Spleen (tissue), 7 donors: Measurements from ENCODE around the gene USP34.

Source experiments
- POLR2A ChIP-seq, 3 donors: fragments of 450-650 bp; IDR thresholded peaks; one replicate each; pipeline ENCODE4 v1.5.1; 2017; ENCODE audit warnings: antibody characterized with exemption in 3 of 3, mild to moderate bottlenecking in 1 of 3
- POLR2AphosphoS5 ChIP-seq, 3 donors: sonication (generic); formaldehyde crosslinking; IDR thresholded peaks; one replicate each; pipeline ENCODE4 v1.5.1; 2017; ENCODE audit warnings: antibody characterized with exemption in 3 of 3
- TF ChIP-seq, protein P1 (sequence below), 11 experiments: fragments of 200-600 bp in 7 of 11; fragments of 450-650 bp in 4 of 11; sonication (generic) in 4 of 11; IDR thresholded peaks in 8 of 11; conservative IDR thresholded peaks in 3 of 11; 1 replicate in 7 of 11; 2 replicates in 4 of 11; pipeline versions ENCODE4 v1.4.0 to v1.8.0; 2016 to 2021; ENCODE audit warnings: antibody characterized with exemption in 11 of 11, inconsistent platforms in 4 of 11, mild to moderate bottlenecking in 1 of 11
- donor health status: DM: no; HTN: no; CAD: no; lungs with moderate emphysema.
- donor health status: DM: no; HTN: no; CAD: no.
- donor health status: DM: no; HTN: no; CAD: no.

DNA sequence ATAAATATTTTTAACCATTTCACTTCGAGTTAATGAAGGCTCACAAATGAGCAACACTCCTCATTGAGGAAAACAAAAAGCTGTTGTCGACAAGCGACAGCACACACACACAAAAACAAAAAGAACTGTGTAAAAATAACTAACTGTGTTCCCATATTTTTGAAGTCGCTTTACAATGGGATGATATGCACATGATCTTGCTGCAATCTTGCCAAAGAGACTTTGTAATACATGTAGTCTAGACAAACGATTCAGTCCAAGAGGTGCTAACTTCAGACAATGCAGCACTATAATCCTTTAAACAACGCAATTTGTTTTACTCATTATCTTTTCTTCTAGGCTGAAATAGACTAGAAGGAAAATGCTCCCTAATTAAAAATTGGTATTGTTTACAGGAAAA lies 7.2 kb upstream of the USP34 start:
- TF ChIP-seq, protein P1, sequence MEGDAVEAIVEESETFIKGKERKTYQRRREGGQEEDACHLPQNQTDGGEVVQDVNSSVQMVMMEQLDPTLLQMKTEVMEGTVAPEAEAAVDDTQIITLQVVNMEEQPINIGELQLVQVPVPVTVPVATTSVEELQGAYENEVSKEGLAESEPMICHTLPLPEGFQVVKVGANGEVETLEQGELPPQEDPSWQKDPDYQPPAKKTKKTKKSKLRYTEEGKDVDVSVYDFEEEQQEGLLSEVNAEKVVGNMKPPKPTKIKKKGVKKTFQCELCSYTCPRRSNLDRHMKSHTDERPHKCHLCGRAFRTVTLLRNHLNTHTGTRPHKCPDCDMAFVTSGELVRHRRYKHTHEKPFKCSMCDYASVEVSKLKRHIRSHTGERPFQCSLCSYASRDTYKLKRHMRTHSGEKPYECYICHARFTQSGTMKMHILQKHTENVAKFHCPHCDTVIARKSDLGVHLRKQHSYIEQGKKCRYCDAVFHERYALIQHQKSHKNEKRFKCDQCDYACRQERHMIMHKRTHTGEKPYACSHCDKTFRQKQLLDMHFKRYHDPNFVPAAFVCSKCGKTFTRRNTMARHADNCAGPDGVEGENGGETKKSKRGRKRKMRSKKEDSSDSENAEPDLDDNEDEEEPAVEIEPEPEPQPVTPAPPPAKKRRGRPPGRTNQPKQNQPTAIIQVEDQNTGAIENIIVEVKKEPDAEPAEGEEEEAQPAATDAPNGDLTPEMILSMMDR (IDR thresholded peaks at IDR 0.05 in 8 of 11, conservative IDR thresholded peaks at IDR 0.05 in 3 of 11) = no peak
- TF ChIP-seq POLR2A (IDR thresholded peaks at IDR 0.05) = no peak
- no peak for TF ChIP-seq POLR2AphosphoS5 (IDR thresholded peaks at IDR 0.05)
